GM18951 (cell line): ENCODE results near the gene OPCML.

ENCODE experiments used
- POLR2A ChIP-seq: IDR thresholded peaks from 4 replicates; pipeline ENCODE4 v1.6.1; 2011; ENCODE audit warnings: mild to moderate bottlenecking; ENCODE audit not compliant: insufficient read length, insufficient read depth; ENCODE audit errors: extremely low read depth
- in situ Hi-C: fragments of 300-500 bp; cut with MboI; formaldehyde crosslinking; loops from one replicate; pipeline ENCODE4 v1.12.0; 2022; ENCODE audit warnings: low sequenced_read_pairs, mixed read lengths, inconsistent platforms; ENCODE audit not compliant: unreplicated experiment

Gene OPCML

GRCh38 chr11:132817387-132817786 lies 714.9 kb downstream of the OPCML start:
- TF ChIP-seq POLR2A, result no peak
- in situ Hi-C loops, result no loop called here

DNA sequence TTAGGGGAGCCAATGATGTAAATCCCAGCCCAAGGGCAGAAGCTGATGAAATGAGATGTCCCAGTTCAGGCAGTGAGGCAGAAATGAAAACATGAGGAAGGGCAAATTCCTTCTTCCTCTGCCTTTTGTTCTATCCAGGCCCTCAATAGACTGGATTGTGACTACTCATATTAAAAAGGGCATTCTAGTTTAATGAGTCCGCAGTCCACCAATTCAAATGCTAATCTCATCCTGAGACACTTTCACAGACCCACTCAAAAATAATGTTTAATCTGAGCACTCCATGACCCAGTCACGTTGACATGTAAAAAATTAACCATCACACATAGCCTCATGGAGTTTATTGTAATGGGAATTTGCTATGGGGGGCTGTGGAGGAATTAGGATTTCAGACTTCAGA lies 717.9 kb downstream of the OPCML start:
- in situ Hi-C loops, result no loop called here
- no peak for TF ChIP-seq POLR2A

GRCh38 chr11:132811649-132812048 lies 720.7 kb downstream of the OPCML start:
- no peak for TF ChIP-seq POLR2A
- in situ Hi-C loops, result no loop called here

- in situ Hi-C loops, result no loop called here
- TF ChIP-seq POLR2A, result no peak
Observed at GRCh38 chr11:132809070-132809469, 723.2 kb downstream of the OPCML start.

DNA sequence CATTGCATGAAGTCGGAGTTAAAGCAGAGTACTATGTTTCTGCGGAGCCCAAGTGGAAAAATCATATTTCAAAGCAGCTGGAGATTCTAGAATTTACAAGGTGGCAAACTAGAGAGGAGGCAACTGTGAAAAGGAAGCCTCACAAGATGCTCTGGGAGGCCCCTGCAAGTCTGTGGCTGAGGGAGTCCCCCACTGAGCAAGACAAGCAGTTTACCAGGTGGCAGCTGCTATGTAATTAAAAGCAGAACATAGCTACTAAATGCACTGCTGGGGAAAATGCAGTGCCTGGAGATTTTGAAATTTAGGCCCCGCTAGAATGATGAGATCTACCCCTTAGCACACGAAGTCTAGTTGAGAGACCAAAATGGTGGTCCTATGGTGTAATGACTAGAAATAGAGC lies 728.0 kb downstream of the OPCML start:
- in situ Hi-C loops, result no loop called here
- TF ChIP-seq POLR2A, result no peak

GRCh38 chr11:132803436-132803835 lies 728.9 kb downstream of the OPCML start:
- in situ Hi-C loops, result no loop called here

GRCh38 chr11:132802947-132803346 lies 729.4 kb downstream of the OPCML start:
- in situ Hi-C loops, result no loop called here
- no peak for TF ChIP-seq POLR2A

More at GRCh38 chr11:132803436-132803835, 728.9 kb downstream of the OPCML start:
- TF ChIP-seq POLR2A, result no peak

- TF ChIP-seq POLR2A, result no peak
Observed at GRCh38 chr11:132793831-132794230, 738.5 kb downstream of the OPCML start.

DNA sequence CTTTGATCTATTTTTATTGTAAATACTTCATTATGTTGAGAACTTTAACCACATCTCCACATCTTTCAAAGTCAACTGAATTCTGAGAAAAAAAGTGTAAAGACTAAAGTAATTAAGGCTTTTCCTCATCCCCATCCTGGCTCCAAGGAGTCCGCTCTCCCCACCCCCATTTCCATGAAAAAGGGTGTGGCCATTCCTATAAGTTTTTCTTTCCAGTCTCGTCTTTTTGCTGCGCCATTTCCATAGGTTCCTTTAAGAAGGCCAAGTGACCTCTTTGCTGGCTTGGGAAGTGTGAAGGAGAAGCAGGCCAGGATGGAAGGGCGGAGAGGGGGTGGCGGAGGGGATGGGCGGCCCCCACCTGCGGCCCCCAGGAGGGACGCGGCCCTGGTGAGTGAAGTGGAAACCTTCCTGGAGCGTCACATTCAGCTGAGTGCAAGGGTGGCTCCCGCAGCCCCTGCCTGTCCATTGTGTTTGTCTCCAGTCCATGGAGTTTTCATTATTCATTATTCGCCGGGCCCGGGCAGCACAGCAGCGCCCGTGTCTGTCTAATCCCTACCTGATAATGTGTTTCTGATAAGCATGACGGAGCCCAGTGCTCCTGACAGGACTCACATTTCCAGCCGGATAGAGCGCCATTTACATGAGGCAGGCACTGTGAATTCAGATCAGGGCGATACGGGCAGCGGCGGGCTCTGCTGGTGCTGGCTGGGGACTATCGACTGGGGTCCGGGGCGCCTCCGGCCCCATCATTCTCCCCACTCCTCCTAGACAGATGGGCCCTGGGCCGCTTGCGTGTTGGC lies 739.8 kb downstream of the OPCML start:
- in situ Hi-C loops, result no loop called here
- TF ChIP-seq POLR2A, result no peak

More at GRCh38 chr11:132793831-132794230, 738.5 kb downstream of the OPCML start:
- in situ Hi-C loops, result no loop called here

- in situ Hi-C loops, result no loop called here
- no peak for TF ChIP-seq POLR2A
Observed at GRCh38 chr11:132790971-132791370, 741.3 kb downstream of the OPCML start.

- no peak for TF ChIP-seq POLR2A
- in situ Hi-C loops, result no loop called here
Observed at GRCh38 chr11:132790466-132790865, 741.8 kb downstream of the OPCML start.

- in situ Hi-C loops, result no loop called here
- no peak for TF ChIP-seq POLR2A
Observed at GRCh38 chr11:132788816-132789325, 743.4 kb downstream of the OPCML start.

DNA sequence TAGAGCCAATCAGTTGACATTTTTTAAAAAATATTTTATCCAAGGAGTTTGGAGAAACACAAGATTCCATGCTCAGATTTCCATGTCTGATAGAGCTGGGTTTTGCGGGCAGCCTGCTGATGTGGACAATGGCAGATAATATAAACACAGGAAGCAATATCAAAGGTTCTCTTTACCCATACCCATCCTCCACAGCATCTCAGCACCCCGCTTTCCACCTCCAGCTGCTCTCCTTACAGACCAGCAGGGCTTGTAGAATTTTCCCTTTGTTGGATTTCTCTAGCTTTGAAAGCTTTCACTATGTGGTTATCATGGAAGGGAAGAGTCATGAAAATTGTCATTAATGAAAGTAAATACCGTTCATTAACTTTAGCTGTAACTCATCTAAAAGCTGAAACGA lies 746.4 kb downstream of the OPCML start:
- no peak for TF ChIP-seq POLR2A
- in situ Hi-C loops, result no loop called here

DNA sequence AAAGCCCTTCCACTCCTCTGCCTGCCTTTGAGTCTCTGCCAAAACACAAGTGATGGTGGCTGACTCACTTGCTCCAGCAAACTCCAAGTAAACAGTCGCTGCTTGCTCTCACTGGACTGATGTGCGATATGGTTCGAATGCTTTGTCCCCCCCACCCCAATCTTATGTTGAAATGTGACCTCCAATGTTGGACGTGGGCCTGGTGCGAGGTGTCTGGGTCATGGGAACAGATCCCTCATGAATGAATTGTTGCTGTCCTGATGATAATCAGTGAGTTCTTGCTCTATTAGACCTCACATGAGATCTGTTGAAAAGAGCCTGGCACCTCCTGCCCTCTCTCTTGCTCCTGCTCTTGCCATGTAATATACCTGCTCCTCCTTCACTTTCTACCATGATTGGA lies 747.9 kb downstream of the OPCML start:
- TF ChIP-seq POLR2A, result no peak
- in situ Hi-C loops, result no loop called here
